ENCODE data around the gene ANKRD29.

GRCh38 chr18:23573020-23573419, 89.7 kb downstream of the ANKRD29 start:
- TF ChIP-seq CTCF (IDR thresholded peaks at IDR 0.05) = no peak
- no peak for TF ChIP-seq POLR2A (IDR thresholded peaks at IDR 0.05)
